Measurements from ENCODE around the gene AMBN. TPM values are rescaled to one million over a fixed set of nuclear protein-coding genes. Genes with fewer than 3 reads are reported as not detected.

The AMBN gene
- total and polyA plus RNA-seq, 2 donors (not counting 3 experiments of a cell fraction or from before 2014, with no cell fraction given), result not detected

DNA sequence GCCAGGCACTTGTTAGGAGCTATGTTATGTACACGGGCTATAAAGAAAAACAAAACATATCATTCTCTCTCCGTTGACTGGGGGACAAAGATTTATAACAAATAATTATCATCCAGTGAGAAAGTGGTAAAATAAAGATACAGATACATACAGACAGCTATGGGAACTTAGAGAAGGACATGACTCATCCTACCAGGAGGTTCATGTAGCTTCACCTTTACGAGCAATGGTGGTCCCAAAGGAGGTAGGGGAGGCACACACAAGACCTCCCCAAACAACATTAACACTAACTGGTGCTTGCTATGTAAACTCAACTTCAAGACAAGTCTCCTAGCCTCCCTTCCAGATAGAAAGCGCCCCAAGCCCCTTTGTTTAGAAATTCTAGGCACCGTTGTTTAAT is 8.9 kb downstream of the AMBN start:
- H3K9ac ChIP-seq (replicated peaks; ENCODE audit: extremely low read depth, insufficient read depth, low read length), result no peak overlapping the region
- no peak overlapping the region for H3K4me3 ChIP-seq (replicated peaks in 1 of 3; ENCODE audit: insufficient read depth in 1 of 3, low read depth in 1 of 3, low read length in 3 of 3)
- intact Hi-C loops (cut with micrococcal nuclease), result loop anchor here (1.0 to 5.0 kb wide), 6 partner anchors 51 to 1702 kb away; partner anchors contain the start of gene UTP3
- ChIA-PET CTCF (interaction anchor here (0.7 to 2.9 kb wide), 13 partner anchors 8 to 1867 kb away, joined by 3 to 30 read pairs (median 4); partner anchors contain the start of gene AMBN), POLR2A (no interaction called here)
- H4K20me1 ChIP-seq (replicated peaks; ENCODE audit: control insufficient read depth, extremely low read depth, insufficient read depth, low read length), result no peaks in the 10 kb centered on the region
- H3K4me1 ChIP-seq (ENCODE audit: control insufficient read depth, extremely low read depth, insufficient read depth, low read length), result no peaks in the 10 kb centered on the region
- no peak overlapping the region for H3K27ac ChIP-seq (ENCODE audit: insufficient read depth, low read depth, low read length)
- no peak for DNase-seq (ENCODE audit: low read depth, low spot score)
- no peaks in the 10 kb centered on the region for H3K9me3 ChIP-seq (replicated peaks; ENCODE audit: control insufficient read depth, insufficient read depth, low read length)
- H3K36me3 ChIP-seq (ENCODE audit: control insufficient read depth in 2 of 2, extremely low read depth in 1 of 2, insufficient read depth in 2 of 2, low read length in 2 of 2), result no peaks in the 10 kb centered on the region
- no peaks in the 10 kb centered on the region for H3K79me2 ChIP-seq (ENCODE audit: control insufficient read depth, insufficient read depth, low read length)
- no peak overlapping the region for H2AFZ ChIP-seq (ENCODE audit: low read depth, low read length)
- H3K9me1 ChIP-seq (replicated peaks; ENCODE audit: control insufficient read depth, extremely low read depth, insufficient read depth, low read length), result no peaks in the 10 kb centered on the region
- no peak for TF ChIP-seq POLR2AphosphoS5 (IDR thresholded peaks at IDR 0.05; ENCODE audit: insufficient read depth, low read depth, low read length)
- TF ChIP-seq POLR2A (IDR thresholded peaks at IDR 0.05; ENCODE audit: low read depth, low read length), result no peak
- TF ChIP-seq JUN (IDR thresholded peaks at IDR 0.05; ENCODE audit: borderline replicate concordance, insufficient read depth, insufficient read length, low read depth), result no peak
- TF ChIP-seq, protein P1, sequence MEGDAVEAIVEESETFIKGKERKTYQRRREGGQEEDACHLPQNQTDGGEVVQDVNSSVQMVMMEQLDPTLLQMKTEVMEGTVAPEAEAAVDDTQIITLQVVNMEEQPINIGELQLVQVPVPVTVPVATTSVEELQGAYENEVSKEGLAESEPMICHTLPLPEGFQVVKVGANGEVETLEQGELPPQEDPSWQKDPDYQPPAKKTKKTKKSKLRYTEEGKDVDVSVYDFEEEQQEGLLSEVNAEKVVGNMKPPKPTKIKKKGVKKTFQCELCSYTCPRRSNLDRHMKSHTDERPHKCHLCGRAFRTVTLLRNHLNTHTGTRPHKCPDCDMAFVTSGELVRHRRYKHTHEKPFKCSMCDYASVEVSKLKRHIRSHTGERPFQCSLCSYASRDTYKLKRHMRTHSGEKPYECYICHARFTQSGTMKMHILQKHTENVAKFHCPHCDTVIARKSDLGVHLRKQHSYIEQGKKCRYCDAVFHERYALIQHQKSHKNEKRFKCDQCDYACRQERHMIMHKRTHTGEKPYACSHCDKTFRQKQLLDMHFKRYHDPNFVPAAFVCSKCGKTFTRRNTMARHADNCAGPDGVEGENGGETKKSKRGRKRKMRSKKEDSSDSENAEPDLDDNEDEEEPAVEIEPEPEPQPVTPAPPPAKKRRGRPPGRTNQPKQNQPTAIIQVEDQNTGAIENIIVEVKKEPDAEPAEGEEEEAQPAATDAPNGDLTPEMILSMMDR (IDR thresholded peaks at IDR 0.05; ENCODE audit: extremely low read depth in 1 of 2, insufficient read depth in 1 of 2, low read depth in 1 of 2, low read length in 2 of 2), result no peak
- FAIRE-seq, result no peak
- dilution Hi-C loops (cut with MboI; ENCODE audit: extremely low pct_ligation_motif_present, low sequenced_read_pairs), result no loop called here
- no TSS peak for BruUV-seq (replicated peaks)
- peaks cover 3% of the 10 kb centered on the region in 2 experiments for H3K27me3 ChIP-seq (ENCODE audit: control insufficient read depth in 2 of 2, insufficient read depth in 2 of 2, low read length in 2 of 2)
- no peak overlapping the region for H3K4me2 ChIP-seq (ENCODE audit: insufficient read depth, low read length)

DNA sequence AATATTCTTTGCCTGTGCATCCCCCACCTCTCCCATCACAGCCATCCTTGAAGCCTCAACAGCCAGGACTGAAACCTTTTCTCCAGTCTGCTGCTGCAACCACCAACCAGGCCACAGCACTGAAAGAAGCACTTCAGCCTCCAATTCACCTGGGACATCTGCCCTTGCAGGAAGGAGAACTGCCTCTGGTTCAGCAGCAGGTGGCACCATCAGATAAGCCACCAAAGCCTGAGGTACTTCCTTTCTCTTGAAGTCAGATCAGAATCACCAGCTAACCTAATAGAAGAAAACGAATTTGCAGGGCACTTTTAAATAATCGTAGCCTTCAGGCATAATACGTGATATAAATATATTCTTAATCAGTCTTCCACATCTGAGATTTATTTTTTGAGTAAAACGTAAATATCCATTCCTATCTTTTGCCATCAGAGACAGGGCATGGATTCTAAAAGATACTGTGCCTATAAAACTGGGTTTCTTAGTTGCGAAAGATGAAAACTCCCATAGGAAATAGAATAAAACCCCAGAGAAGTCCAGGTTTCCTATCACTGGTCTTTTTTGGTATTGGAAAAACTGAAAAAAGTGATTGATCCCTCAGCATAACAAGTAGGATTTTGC is 9.5 kb downstream of the AMBN start:
- CTCF ChIA-PET, result interaction anchor here (0.6 to 2.9 kb wide), 16 partner anchors 9 to 1866 kb away, joined by 3 to 30 read pairs (median 4); partner anchors contain the start of gene AMBN

More for the DNA sequence above, 9.5 kb downstream of the AMBN start:
- no peaks in the 10 kb centered on the region for H3K9me1 ChIP-seq (replicated peaks; ENCODE audit: control insufficient read depth, extremely low read depth, insufficient read depth, low read length)
- dilution Hi-C loops (cut with MboI; ENCODE audit: extremely low pct_ligation_motif_present, low sequenced_read_pairs) (no loop called here), intact Hi-C loops (cut with micrococcal nuclease) (loop anchor here (1.0 to 5.0 kb wide), 6 partner anchors 51 to 1702 kb away; partner anchors contain the start of gene UTP3)
- H3K4me1 ChIP-seq (ENCODE audit: control insufficient read depth, extremely low read depth, insufficient read depth, low read length), result no peaks in the 10 kb centered on the region
- H3K9ac ChIP-seq (replicated peaks; ENCODE audit: extremely low read depth, insufficient read depth, low read length), result no peak overlapping the region
- no peak overlapping the region for H3K4me2 ChIP-seq (ENCODE audit: insufficient read depth, low read length)
- BruUV-seq (replicated peaks), result no TSS peak
- TF ChIP-seq EZH2 (IDR thresholded peaks at IDR 0.05; ENCODE audit: borderline replicate concordance, low read depth, low read length, severe bottlenecking), result no peak
- TF ChIP-seq, protein P1 (IDR thresholded peaks at IDR 0.05; ENCODE audit: extremely low read depth in 1 of 2, insufficient read depth in 1 of 2, low read depth in 1 of 2, low read length in 2 of 2), result peak; percentile 66
- peak; percentile 56 for DNase-seq (ENCODE audit: low read depth, low spot score)
- FAIRE-seq, result peak; percentile 82
- H3K27ac ChIP-seq (ENCODE audit: insufficient read depth, low read depth, low read length), result no peak overlapping the region
- POLR2A ChIA-PET, result no interaction called here
- H3K36me3 ChIP-seq (ENCODE audit: control insufficient read depth in 2 of 2, extremely low read depth in 1 of 2, insufficient read depth in 2 of 2, low read length in 2 of 2), result no peaks in the 10 kb centered on the region
- H2AFZ ChIP-seq (ENCODE audit: low read depth, low read length), result no peak overlapping the region
- no peak overlapping the region for H3K4me3 ChIP-seq (replicated peaks in 1 of 3; ENCODE audit: insufficient read depth in 1 of 3, low read depth in 1 of 3, low read length in 3 of 3)
- H3K27me3 ChIP-seq (ENCODE audit: control insufficient read depth in 2 of 2, insufficient read depth in 2 of 2, low read length in 2 of 2), result peaks cover 3 to 6% of the 10 kb centered on the region in 2 experiments
- H3K9me3 ChIP-seq (replicated peaks; ENCODE audit: control insufficient read depth, insufficient read depth, low read length), result no peaks in the 10 kb centered on the region
- H4K20me1 ChIP-seq (replicated peaks; ENCODE audit: control insufficient read depth, extremely low read depth, insufficient read depth, low read length), result no peaks in the 10 kb centered on the region
- no peaks in the 10 kb centered on the region for H3K79me2 ChIP-seq (ENCODE audit: control insufficient read depth, insufficient read depth, low read length)
